SK-N-SH (cell line): ENCODE measurements around the gene POU3F3. TPM values are rescaled to one million over a fixed set of nuclear protein-coding genes. Genes with fewer than 3 reads are reported as not detected.

ENCODE experiments used
- CTCF ChIA-PET: fragments of 300-600, 350-600 bp; formaldehyde crosslinking; extraction: SDS; loops from one replicate; lab custom pipeline; 2021; lab: Yijun Ruan, JAX
- POLR2A ChIA-PET: fragments of 350-600 bp; sonication (Branson Sonifier 250); formaldehyde crosslinking; extraction: SDS; loops from one replicate; lab custom pipeline; 2020; ENCODE audit warnings: antibody characterized with exemption, inconsistent platforms; lab: Yijun Ruan, JAX
- DNase-seq: peaks from one replicate; pipeline ENCODE4 v3.0.0; 2012
- H2AFZ ChIP-seq: fragments of 200-600 bp; sonication (generic); 2 replicates; pipeline ENCODE4 v1.8.1; 2016; ENCODE audit warnings: antibody characterized with exemption, mild to moderate bottlenecking, low read depth
- H3F3A ChIP-seq: fragments of 200-600 bp; sonication (generic); replicated peaks from 2 replicates; pipeline ENCODE3; 2016; ENCODE audit warnings: antibody characterized with exemption, mild to moderate bottlenecking; ENCODE audit not compliant: insufficient read depth
- H3K27ac ChIP-seq, 2 experiments: fragments of 200-500 bp in 1 of 2; fragments of 200-600 bp in 1 of 2; sonication (Bioruptor generic) in 1 of 2; sonication (generic), shearing (Covaris generic) in 1 of 2; 2 replicates each; pipeline versions ENCODE4 v1.5.1 to v1.6.1; 2014 to 2016; ENCODE audit warnings: low read depth in 2 of 2, inconsistent platforms in 1 of 2, low read length in 1 of 2, mild to moderate bottlenecking in 1 of 2, mixed read lengths in 1 of 2
- H3K27me3 ChIP-seq: fragments of 200-600 bp; sonication (generic), shearing (Covaris generic); 2 replicates; pipeline ENCODE4 v1.6.1; 2016; ENCODE audit warnings: mixed run types; ENCODE audit not compliant: insufficient read depth
- H3K36me3 ChIP-seq, 2 experiments: fragments of 200-500 bp in 1 of 2; fragments of 200-600 bp in 1 of 2; sonication (Bioruptor generic) in 1 of 2; sonication (generic) in 1 of 2; replicated peaks in 1 of 2; 2 replicates each; pipeline versions ENCODE3 to v1.5.1; 2014 to 2016; ENCODE audit warnings: low read length in 1 of 2, mild to moderate bottlenecking in 1 of 2; ENCODE audit not compliant: insufficient read depth in 2 of 2, control insufficient read depth in 1 of 2
- H3K4me1 ChIP-seq, 2 experiments: fragments of 200-500 bp in 1 of 2; fragments of 200-600 bp in 1 of 2; sonication (Bioruptor generic) in 1 of 2; sonication (generic), shearing (Covaris generic) in 1 of 2; 2 replicates each; pipeline versions ENCODE4 v1.5.1 to v1.6.1; 2014 to 2016; ENCODE audit warnings: low read depth in 1 of 2, low read length in 1 of 2, mixed run types in 1 of 2; ENCODE audit not compliant: insufficient read depth in 2 of 2, control insufficient read depth in 1 of 2
- H3K4me2 ChIP-seq: fragments of 200-600 bp; sonication (generic), shearing (Covaris generic); 2 replicates; pipeline ENCODE4 v1.6.1; 2017; ENCODE audit warnings: mixed run types
- H3K4me3 ChIP-seq, 2 experiments: fragments of 200-500 bp in 1 of 2; fragments of 200-600 bp in 1 of 2; sonication (Bioruptor generic) in 1 of 2; sonication (generic), shearing (Covaris generic) in 1 of 2; 2 replicates each; pipeline versions ENCODE4 v1.5.1 to v1.8.1; 2014 to 2016; ENCODE audit warnings: low read depth in 2 of 2, inconsistent platforms in 1 of 2, low read length in 1 of 2, mild to moderate bottlenecking in 1 of 2, mixed read lengths in 1 of 2, moderate library complexity in 1 of 2
- H3K79me2 ChIP-seq: fragments of 200-600 bp; sonication (generic); 2 replicates; pipeline ENCODE4 v1.8.1; 2017; ENCODE audit warnings: mild to moderate bottlenecking; ENCODE audit not compliant: insufficient read depth
- H3K9ac ChIP-seq: fragments of 200-600 bp; sonication (generic); 2 replicates; pipeline ENCODE4 v1.6.1; 2017; ENCODE audit warnings: mixed run types
- H3K9me2 ChIP-seq: fragments of 200-600 bp; sonication (generic); 2 replicates; pipeline ENCODE4 v1.6.1; 2017; ENCODE audit warnings: mixed run types
- H3K9me3 ChIP-seq: fragments of 200-600 bp; sonication (generic); 2 replicates; pipeline ENCODE4 v1.6.1; 2017; ENCODE audit warnings: mixed run types, mild to moderate bottlenecking, moderate library complexity
- H4K20me1 ChIP-seq: fragments of 200-600 bp; sonication (generic); 2 replicates; pipeline ENCODE4 v1.6.1; 2017; ENCODE audit warnings: mild to moderate bottlenecking, mixed run types; ENCODE audit not compliant: insufficient read depth
- FOSL2 ChIP-seq: IDR thresholded peaks from 2 replicates; pipeline ENCODE4 v1.4.0; 2012; ENCODE audit warnings: low read depth, mild to moderate bottlenecking, moderate library complexity, borderline replicate concordance
- MAX ChIP-seq: IDR thresholded peaks from 2 replicates; pipeline ENCODE4 v1.4.0; 2012; ENCODE audit warnings: low read depth
- NFIC ChIP-seq: IDR thresholded peaks from 2 replicates; pipeline ENCODE4 v1.4.0; 2012; ENCODE audit warnings: borderline replicate concordance
- RFX5 ChIP-seq: IDR thresholded peaks from 2 replicates; pipeline ENCODE4 v1.6.1; 2012; ENCODE audit warnings: mild to moderate bottlenecking, improper control_type of control experiment, low read length
- TAF1 ChIP-seq: IDR thresholded peaks from 2 replicates; pipeline ENCODE4 v1.6.1; 2012; ENCODE audit warnings: low read depth, mild to moderate bottlenecking, low read length, moderate library complexity, borderline replicate concordance
- ZBTB33 ChIP-seq: IDR thresholded peaks from 2 replicates; pipeline ENCODE4 v1.4.0; 2012; ENCODE audit warnings: low read depth, borderline replicate concordance
- WGBS: methylation state at CpG from one replicate; pipeline ENCODE4 v1.1.6; 2017; ENCODE audit warnings: low lambda C conversion rate; 5-methylcytosine and 5-hydroxymethylcytosine counted together
- polyA plus RNA-seq, 3 experiments: library from polyadenylated mRNA; depleted of rRNA; stranded (reverse); fragments of >200 nt; gene quantifications; 2 replicates each; pipeline ENCODE4 v1.2.3, GENCODE V29; 2012

The POU3F3 gene
- polyA plus RNA-seq, 1 of the 3 experiments (the other 2 are of a cell fraction): not detected

GRCh38 chr2:104857262-104858005 lies 3.5 kb downstream of the POU3F3 start (continued):
- TF ChIP-seq ZBTB33 (no peak), TAF1 (no peak), FOSL2 (no peak), RFX5 (no peak)

GRCh38 chr2:104858006-104858978 lies 4.4 kb downstream of the POU3F3 start:
- Histone ChIP-seq H3K27ac (no peak overlapping the region), H2AFZ (no peak overlapping the region), H3K9me2 (no peaks in the 10 kb centered on the region), H3K27me3 (peaks cover 54% of the 10 kb centered on the region), H3K79me2 (no peaks in the 10 kb centered on the region), H3K4me2 (no peak overlapping the region), H3K36me3 (no peaks in the 10 kb centered on the region), H3K9me3 (no peaks in the 10 kb centered on the region), H3F3A (peaks cover 2% of the 10 kb centered on the region), H4K20me1 (no peaks in the 10 kb centered on the region), H3K4me3 (no peak overlapping the region), H3K9ac (no peak overlapping the region), H3K4me1 (peaks cover 0 to under 1% of the 10 kb centered on the region in 2 experiments; a peak in 1 of 4 replicates)
- ChIA-PET POLR2A (no interaction called here), CTCF (interaction anchor here (3.0 to 5.1 kb wide), 2 partner anchors 8 to 15 kb away, joined by 9 to 35 read pairs; no protein-coding TSS in a partner anchor)
- 50% methylated on average over 18 of the region's 18 CpGs for WGBS
- TF ChIP-seq ZBTB33 (no peak), FOSL2 (no peak), MAX (no peak), NFIC (no peak)
- no peak for DNase-seq
